Measurements from ENCODE around the gene IL32.
"Not testable (repeated sequence)": the region's sequence is repeated elsewhere in the genome, so short reads cannot be mapped to it uniquely, and the experiment has no call there.

IL32 gene

GRCh38 chr16:3072576-3073263 lies 7.3 kb downstream of the IL32 start:
- FAIRE-seq = not testable (repeated sequence)

- no peak for FAIRE-seq
Observed at GRCh38 chr16:3073448-3073847, 8.0 kb downstream of the IL32 start.

GRCh38 chr16:3074860-3075522 lies 9.6 kb downstream of the IL32 start:
- no peak for FAIRE-seq

GRCh38 chr16:3075523-3075915 lies 10.1 kb downstream of the IL32 start:
- no peak for FAIRE-seq

GRCh38 chr16:3075946-3076345 lies 10.5 kb downstream of the IL32 start:
- not testable (repeated sequence) for FAIRE-seq

GRCh38 chr16:3076577-3076976 lies 11.1 kb downstream of the IL32 start:
- FAIRE-seq = no peak

DNA sequence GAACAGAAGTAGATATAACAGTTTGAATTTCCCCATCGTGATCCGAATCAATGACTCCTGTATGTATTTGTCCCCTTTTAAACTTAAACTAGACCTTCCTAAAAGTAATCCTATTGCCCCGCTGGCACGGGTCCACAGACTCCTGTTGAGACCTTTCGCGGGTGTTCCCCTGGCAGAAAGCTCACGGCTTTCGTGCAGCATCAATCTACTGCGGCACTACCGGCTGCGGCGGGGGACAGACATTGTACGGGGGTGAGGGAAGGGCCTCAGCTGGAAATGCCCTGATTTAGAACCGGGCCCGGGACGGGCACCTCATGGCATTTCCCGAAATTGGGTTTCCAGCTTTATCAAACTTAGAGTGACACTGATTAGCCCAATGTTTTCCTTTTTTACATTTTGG lies 14.6 kb downstream of the IL32 start:
- no peak for FAIRE-seq

DNA sequence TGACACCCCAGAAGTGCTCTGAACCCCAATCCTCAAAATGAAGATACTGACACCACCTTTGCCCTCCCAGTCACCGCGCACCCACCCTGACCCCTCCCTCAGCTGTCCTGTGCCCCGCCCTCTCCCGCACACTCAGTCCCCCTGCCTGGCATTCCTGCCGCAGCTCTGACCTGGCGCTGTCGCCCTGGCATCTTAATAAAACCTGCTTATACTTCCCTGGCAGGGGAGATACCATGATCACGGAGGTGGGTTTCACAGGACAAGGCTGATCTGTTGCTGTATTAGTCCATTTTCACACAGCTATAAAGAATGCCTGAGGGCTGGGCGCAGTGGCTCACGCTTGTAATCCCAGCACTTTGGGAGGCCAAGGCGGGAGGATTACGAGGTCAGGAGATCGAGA lies 16.5 kb downstream of the IL32 start:
- FAIRE-seq = not testable (repeated sequence)

DNA sequence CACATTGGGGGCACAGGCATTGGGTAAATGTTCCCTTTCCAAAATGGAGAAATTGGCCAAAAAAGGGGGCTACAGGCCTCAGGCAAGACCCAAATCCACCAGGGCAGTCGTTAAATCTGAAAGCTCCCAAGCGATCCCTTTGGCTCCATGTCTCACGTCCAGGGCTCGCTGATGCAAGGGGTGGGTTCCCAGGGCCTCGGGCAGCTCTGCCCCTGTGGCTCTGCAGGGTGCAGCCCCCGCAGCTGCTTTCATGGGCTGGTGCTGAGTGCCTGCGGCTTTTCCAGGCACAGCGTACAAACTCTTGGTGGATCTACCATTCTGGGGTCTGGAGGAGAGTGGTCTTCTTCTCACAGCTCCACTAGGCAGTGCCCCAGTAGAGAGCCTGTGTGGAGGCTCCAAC lies 18.0 kb downstream of the IL32 start:
- FAIRE-seq = not testable (repeated sequence)

DNA sequence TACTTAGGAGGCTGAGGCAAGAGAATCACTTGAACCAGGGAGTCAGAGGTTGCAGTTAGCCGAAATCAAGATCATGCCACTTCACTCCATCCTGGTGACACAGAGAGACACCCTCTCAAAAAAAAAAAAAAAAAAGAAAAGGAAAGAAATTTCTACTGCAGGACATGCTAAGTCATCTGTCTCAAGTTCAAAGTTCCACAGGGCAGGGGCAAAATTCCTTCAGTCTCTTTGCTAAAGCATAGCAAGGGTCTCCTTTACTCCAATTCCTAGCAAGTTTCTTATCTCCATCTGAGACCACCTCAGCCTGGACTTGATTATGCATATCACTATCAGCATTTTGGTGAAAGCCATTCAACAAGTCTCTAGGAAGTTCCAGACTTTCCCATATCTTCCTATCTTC lies 19.1 kb downstream of the IL32 start:
- FAIRE-seq = no peak

DNA sequence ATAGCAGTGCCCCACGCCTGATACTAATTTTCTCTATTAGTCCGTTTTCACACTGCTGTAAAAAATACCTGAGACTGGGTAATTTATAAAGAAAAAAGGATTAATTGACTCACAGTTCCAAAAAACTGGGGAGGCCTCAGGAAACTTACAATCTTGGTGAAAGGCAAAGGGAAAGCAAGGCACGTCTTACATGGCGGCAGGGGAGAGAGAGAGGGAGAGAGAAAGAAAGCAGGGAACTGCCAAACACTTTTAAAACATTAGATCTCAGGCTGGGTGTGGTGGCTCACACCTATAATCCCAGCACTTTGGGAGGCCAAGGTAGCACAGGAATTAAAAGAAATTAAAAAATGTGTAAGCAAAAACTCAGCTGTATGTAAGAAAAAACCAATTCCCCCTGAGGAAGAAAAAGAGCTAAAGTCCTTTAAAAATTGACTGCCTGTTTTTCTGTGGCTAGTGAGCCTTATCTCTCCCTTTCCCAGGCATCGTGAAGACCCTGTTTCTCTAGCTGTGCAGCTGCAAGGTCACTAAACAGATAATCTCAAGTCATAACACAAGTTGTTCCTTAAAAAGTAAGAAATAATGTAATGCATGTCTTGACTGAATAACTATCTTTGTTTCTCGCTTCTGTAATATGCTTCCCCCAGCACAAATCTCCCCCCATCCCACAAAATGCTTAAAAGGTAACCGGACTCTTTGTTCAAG lies 19.7 kb downstream of the IL32 start:
- FAIRE-seq = no peak

GRCh38 chr16:3085868-3086595 lies 20.6 kb downstream of the IL32 start:
- no peak for FAIRE-seq

- FAIRE-seq = no peak
Observed at GRCh38 chr16:3086596-3087242, 21.3 kb downstream of the IL32 start.

DNA sequence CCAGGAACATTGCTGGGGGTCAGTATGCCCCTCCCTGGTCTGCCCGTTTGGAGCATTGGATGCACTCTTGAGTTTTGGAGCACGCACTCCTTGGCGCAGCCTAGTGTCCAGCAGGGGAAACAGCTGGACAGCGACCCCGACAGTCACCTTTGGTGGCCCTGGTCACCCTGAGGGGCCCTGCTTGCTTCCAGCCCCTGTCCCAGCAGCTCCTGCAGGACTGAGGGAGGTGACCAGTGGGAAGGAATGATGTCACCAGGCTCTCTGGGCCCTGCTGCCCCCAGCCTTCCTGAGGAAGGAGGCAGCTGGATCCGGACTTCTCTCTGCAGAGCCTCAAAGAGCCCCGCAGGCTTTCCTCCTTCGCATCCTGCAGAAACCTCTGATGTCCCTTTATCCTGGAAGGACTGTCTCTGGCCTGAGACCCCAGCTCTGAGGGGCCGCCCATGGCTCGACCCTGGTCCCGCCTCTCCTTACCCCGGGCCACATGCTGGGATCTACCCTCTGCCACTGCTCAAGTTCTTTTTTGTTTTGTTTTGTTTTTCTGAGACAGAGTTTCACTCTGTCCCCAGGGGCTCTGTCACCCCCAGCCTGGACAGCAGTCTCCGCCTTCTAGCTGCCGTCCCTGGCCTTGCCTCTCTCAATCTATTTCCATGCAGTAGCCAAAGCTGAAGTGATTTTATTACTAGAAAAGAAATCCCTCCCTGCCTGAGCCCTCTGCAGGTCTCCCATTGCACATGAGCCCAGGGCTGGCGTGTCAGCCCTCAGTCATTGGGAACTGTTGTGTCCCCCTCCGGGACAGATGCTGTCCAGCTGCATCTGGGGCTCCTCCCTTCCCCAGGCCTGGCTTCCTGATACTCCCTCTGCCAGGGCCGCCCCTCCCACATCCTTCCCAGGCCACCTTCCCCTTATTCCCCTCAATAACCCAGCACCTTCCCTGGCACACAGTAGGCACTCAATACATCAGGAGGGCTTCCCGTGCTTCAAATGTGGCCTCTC lies 22.1 kb downstream of the IL32 start:
- FAIRE-seq = no peak

DNA sequence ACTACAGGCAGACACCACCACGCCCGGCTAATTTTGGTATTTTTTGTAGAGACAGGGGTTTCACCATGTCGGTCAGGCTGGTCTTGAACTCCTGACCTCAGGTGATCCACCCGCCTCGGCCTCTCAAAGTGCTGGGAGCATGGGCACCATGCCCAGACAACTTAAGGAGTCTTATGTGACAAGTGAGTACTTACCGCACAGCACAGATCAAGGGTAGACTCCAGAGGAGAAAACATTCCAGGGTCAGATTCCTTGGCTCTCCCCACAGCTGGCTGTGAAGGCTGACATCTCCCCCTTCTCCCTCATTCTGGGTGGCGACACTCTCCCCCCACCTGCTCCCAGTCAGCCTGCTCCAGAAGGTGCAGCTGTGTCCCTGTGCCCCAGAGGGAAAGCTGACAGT lies 23.0 kb downstream of the IL32 start:
- FAIRE-seq = no peak

DNA sequence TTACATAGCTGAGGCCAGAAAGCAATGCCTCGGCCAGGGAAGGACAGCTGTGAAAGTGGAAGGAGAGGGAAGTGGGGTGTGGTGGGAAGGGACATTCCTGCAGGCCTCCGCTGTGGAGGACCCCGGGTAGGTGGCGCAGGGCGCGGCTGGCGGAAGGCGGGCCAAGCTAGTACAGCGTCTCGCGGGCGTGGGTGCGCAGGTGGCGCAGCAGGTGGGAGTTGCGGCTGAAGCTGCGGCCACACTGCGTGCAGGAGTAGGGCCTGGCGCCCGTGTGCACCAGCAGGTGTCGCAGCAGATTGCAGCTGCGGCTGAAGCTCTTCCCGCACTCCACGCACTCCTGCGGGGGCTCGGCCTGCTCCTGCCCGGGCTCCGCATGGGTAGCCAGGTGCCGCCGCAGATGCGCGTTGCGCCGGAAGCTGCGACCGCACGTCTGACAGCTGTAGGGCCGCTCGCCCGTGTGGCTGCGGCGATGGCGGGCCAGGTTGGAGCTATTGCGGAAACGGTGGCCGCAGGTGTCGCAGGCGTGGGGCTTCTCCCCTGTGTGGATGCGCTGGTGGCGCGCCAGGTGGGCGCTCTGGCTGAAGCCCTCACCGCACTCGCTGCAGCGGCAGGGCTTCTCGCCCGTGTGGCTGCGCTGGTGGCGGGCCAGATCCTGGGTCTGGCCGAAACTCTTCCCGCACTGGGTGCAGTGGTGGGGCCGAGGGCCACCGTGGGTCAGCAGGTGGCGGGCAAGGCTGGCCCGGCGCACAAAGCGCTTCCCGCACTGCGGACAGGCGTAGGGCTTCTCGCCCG lies 23.7 kb downstream of the IL32 start:
- FAIRE-seq = no peak

DNA sequence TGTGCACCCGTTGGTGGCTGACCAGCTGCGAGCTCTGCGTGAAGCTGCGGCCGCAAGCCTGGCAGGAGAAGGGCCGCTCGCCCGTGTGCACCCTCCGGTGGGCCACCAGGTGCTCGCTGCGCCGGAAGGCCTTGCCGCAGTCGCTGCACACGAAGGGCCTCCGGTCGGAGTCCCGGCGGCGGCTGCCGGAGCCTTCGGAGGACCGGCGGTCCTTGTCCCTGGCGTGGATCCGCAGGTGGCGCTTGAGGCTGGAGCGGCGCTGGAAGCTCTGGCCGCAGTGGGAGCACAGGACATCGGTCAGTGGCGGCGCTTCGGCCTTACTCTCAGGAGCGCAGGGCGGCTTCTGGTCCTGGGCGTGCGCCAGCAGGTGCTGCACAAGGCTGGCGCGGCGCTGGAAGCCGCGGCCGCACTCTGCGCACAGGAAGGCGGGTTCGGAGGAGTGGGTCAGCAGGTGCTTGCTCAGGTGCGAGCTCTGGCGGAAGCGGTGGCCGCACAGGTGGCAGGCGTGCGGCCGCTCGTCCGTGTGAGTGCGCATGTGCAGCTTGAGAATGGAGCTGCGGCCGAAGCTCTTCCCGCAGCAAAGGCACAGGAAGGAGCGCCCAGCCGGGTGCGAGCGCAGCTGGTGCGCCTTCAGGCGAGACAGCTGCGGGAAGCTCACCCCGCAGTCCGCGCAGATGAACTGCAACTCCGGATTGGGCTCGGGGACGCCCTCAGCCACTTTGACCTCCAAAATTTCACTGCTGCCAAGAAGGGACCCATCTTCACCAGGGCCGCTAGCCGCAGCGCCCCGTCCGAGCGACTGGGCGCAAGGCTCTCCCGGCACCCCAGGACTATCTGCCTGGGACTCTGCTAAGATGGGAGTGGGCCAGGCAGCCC lies 24.5 kb downstream of the IL32 start:
- FAIRE-seq = no peak

- FAIRE-seq = no peak
Observed at GRCh38 chr16:3091551-3091950, 26.1 kb downstream of the IL32 start.

- FAIRE-seq = no peak
Observed at GRCh38 chr16:3092501-3092941, 27.1 kb downstream of the IL32 start.

Measured in colon (tissue), 2 donors.